Measurements from ENCODE around the gene EPG5. TPM values are rescaled to one million over a fixed set of nuclear protein-coding genes. Genes with fewer than 3 reads are reported as not detected.

Gene EPG5
- total RNA-seq, 4 donors from 2014 or later: 20.4 to 34.3 (median 28.2) TPM

DNA sequence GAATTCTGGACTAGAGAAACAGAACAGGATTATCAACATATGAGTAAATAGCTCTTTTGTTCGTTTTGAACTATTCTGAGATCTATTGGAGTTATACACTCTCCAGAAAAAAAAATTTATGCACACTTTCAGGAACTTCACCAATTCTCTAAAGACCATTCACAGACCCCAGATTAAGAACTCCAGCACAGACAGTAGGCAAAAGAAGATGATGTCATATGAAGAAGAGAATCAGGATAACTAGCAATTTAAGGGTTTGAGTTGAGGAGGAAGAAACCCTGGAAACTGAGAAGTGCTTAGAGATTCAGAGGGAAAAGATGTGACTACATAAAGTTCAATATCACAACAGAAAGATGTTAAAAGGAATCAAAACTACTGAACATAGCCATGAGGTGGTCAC, 71.8 kb downstream of the EPG5 start:
- no peak for TF ChIP-seq POLR2A (IDR thresholded peaks at IDR 0.05; ENCODE audit: low read depth)
- TF ChIP-seq, protein P1, sequence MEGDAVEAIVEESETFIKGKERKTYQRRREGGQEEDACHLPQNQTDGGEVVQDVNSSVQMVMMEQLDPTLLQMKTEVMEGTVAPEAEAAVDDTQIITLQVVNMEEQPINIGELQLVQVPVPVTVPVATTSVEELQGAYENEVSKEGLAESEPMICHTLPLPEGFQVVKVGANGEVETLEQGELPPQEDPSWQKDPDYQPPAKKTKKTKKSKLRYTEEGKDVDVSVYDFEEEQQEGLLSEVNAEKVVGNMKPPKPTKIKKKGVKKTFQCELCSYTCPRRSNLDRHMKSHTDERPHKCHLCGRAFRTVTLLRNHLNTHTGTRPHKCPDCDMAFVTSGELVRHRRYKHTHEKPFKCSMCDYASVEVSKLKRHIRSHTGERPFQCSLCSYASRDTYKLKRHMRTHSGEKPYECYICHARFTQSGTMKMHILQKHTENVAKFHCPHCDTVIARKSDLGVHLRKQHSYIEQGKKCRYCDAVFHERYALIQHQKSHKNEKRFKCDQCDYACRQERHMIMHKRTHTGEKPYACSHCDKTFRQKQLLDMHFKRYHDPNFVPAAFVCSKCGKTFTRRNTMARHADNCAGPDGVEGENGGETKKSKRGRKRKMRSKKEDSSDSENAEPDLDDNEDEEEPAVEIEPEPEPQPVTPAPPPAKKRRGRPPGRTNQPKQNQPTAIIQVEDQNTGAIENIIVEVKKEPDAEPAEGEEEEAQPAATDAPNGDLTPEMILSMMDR (IDR thresholded peaks at IDR 0.05): no peak
- no peak for TF ChIP-seq POLR2AphosphoS5 (IDR thresholded peaks at IDR 0.05)
- no peak for TF ChIP-seq EP300 (IDR thresholded peaks at IDR 0.05)
- Histone ChIP-seq H3K4me1 (peaks cover 0 to 39% (median 22%) of the 10 kb centered on the region in 4 donors), H3K27ac (replicated peaks in 1 of 4) (no peak overlapping the region), H3K27me3 (no peaks in the 10 kb centered on the region), H3K9me3 (no peaks in the 10 kb centered on the region), H3K36me3 (peaks cover 17 to 72% (median 33%) of the 10 kb centered on the region in 4 donors), H3K4me3 (no peak overlapping the region)
- DNase-seq (ENCODE audit: extremely low spot score): no peak
- intact Hi-C loops (cut with DNase I): no loop called here
- 80% methylated on average over 1 of the region's 1 CpG for WGBS

DNA sequence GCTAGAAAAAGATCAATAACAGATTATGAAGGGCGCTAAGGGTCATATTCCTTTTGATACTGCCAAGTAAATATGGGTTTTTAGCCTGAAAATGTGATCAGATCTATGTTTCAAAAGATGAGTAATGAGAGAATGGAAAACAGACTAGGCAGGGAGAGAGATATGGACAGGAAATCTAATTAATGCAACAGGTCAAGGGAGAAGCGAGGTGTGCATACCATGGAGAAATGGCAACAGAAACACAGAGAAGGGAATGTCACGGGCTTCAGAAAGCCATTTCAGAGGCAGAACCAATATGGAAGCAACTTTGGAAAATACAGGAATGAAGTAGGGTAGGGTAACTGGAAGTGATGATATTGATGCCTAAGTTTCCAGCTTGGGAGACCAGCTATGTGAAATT, 72.3 kb downstream of the EPG5 start:
- intact Hi-C loops (cut with DNase I): no loop called here
- H3K36me3 ChIP-seq: peaks cover 15 to 71% (median 32%) of the 10 kb centered on the region in 4 donors
- no peaks in the 10 kb centered on the region for H3K9me3 ChIP-seq
- no peak for DNase-seq (ENCODE audit: extremely low spot score)
- no peak overlapping the region for H3K4me3 ChIP-seq
- WGBS: 97% methylated on average over 2 of the region's 3 CpGs
- TF ChIP-seq POLR2A (IDR thresholded peaks at IDR 0.05; ENCODE audit: low read depth) (no peak), EP300 (IDR thresholded peaks at IDR 0.05) (no peak), POLR2AphosphoS5 (IDR thresholded peaks at IDR 0.05) (no peak)
- TF ChIP-seq, protein P1 (IDR thresholded peaks at IDR 0.05): no peak
- no peaks in the 10 kb centered on the region for H3K27me3 ChIP-seq
- no peak overlapping the region for H3K27ac ChIP-seq (replicated peaks in 1 of 4)
- H3K4me1 ChIP-seq: peaks cover 0 to 41% (median 22%) of the 10 kb centered on the region in 4 donors

DNA sequence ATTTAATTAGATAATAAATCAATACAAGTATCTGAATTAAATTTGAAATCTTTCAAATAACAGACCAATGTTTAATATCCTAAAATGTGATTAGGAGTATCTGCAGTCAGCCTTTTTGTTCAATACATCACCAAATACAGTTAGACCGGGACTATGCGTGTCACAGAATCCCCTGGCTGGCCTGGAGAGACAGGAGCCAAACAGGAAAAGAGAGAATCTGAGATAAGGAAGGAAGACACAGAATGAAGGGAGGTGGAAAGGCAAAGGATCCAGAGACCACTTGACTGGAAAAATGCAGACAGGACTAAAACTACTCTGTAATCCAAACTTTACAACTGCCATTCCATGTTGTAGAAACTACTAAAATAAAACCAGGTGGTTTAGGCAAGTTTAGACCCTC, 75.3 kb downstream of the EPG5 start:
- intact Hi-C loops (cut with DNase I): no loop called here
- H3K27ac ChIP-seq (replicated peaks in 1 of 4): no peak overlapping the region
- peaks cover 0 to 24% (median 10%) of the 10 kb centered on the region in 4 donors for H3K4me1 ChIP-seq
- H3K4me3 ChIP-seq: no peak overlapping the region
- TF ChIP-seq POLR2AphosphoS5 (IDR thresholded peaks at IDR 0.05) (no peak), EP300 (IDR thresholded peaks at IDR 0.05) (no peak), POLR2A (IDR thresholded peaks at IDR 0.05; ENCODE audit: low read depth) (no peak)
- TF ChIP-seq, protein P1 (IDR thresholded peaks at IDR 0.05): no peak
- H3K36me3 ChIP-seq: peaks cover 11 to 71% (median 35%) of the 10 kb centered on the region in 4 donors
- no peak for DNase-seq (ENCODE audit: extremely low spot score)
- H3K9me3 ChIP-seq: no peaks in the 10 kb centered on the region
- H3K27me3 ChIP-seq: no peaks in the 10 kb centered on the region
- WGBS: 92% methylated on average over 2 of the region's 2 CpGs

DNA sequence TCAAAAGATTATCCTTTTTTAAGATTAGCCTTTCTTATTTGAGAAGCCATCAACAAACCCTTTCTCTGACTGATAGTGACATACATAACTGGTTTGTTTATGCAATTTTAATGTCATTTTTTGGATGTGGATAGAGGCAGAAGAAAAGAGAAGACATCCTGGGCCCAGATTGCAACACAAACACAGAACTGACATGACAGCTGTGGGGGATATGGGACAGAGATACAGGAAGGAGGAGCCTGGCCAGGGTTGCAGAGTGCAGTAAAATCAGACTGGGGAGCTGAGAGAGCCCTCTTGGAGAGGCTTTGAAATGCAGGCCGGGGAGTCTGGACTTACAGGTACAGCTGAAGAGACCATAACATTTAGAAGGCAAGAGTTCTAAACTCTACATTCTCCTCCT, 76.5 kb downstream of the EPG5 start:
- Histone ChIP-seq H3K4me1 (peaks cover 0 to 19% (median under 1%) of the 10 kb centered on the region in 4 donors), H3K4me3 (no peak overlapping the region), H3K27me3 (no peaks in the 10 kb centered on the region), H3K27ac (replicated peaks in 1 of 4) (no peak overlapping the region), H3K9me3 (no peaks in the 10 kb centered on the region), H3K36me3 (peaks cover 11 to 66% (median 40%) of the 10 kb centered on the region in 4 donors)
- TF ChIP-seq POLR2A (IDR thresholded peaks at IDR 0.05; ENCODE audit: low read depth): no peak
- TF ChIP-seq, protein P1 (IDR thresholded peaks at IDR 0.05): no peak
- TF ChIP-seq POLR2AphosphoS5 (IDR thresholded peaks at IDR 0.05): no peak
- no peak for TF ChIP-seq EP300 (IDR thresholded peaks at IDR 0.05)
- WGBS: 77% methylated on average over 1 of the region's 1 CpG
- no peak for DNase-seq (ENCODE audit: extremely low spot score)
- intact Hi-C loops (cut with DNase I): no loop called here

Data from esophagus muscularis mucosa (tissue), 4 donors.